H9 (cell line): ENCODE results near the gene MAGI3. TPM values are rescaled to one million over a fixed set of nuclear protein-coding genes. Genes with fewer than 3 reads are reported as not detected.

ENCODE experiments used
- DNase-seq: peaks from one replicate; pipeline ENCODE4 v3.0.0-alpha.2; 2017
- H2AFZ ChIP-seq: one replicate; pipeline ENCODE4 v1.6.1; 2013; ENCODE audit warnings: mild to moderate bottlenecking, low read length, control low read depth, moderate library complexity
- H2AK5ac ChIP-seq: 2 replicates; pipeline ENCODE4 v1.6.1; 2013; ENCODE audit warnings: low read length, control low read depth, mixed read lengths; ENCODE audit not compliant: insufficient read length
- H2BK120ac ChIP-seq: one replicate; pipeline ENCODE4 v1.6.1; 2013; ENCODE audit warnings: low read depth, mild to moderate bottlenecking, low read length, control low read depth, inconsistent platforms; ENCODE audit not compliant: poor library complexity, severe bottlenecking
- H2BK12ac ChIP-seq: 2 replicates; pipeline ENCODE4 v1.6.1; 2013; ENCODE audit warnings: low read length, control low read depth, mixed read lengths, low read depth; ENCODE audit not compliant: insufficient read length
- H2BK15ac ChIP-seq: 2 replicates; pipeline ENCODE4 v1.6.1; 2013; ENCODE audit warnings: low read depth, low read length, control low read depth
- H2BK20ac ChIP-seq: one replicate; pipeline ENCODE4 v1.6.1; 2013; ENCODE audit warnings: low read depth, mild to moderate bottlenecking, low read length, control low read depth, inconsistent platforms; ENCODE audit not compliant: poor library complexity, severe bottlenecking
- H2BK5ac ChIP-seq: 2 replicates; pipeline ENCODE4 v1.6.1; 2013; ENCODE audit warnings: low read length, control low read depth, mixed read lengths; ENCODE audit not compliant: insufficient read length
- H3K14ac ChIP-seq: 2 replicates; pipeline ENCODE4 v1.6.1; 2013; ENCODE audit warnings: low read length, control low read depth; ENCODE audit not compliant: insufficient read depth
- H3K18ac ChIP-seq: 2 replicates; pipeline ENCODE4 v1.6.1; 2013; ENCODE audit warnings: low read depth, mild to moderate bottlenecking, mixed read lengths, low read length, control low read depth; ENCODE audit not compliant: insufficient read length
- H3K23ac ChIP-seq: 2 replicates; pipeline ENCODE4 v1.6.1; 2013; ENCODE audit warnings: low read length, control low read depth, mixed read lengths, low read depth; ENCODE audit not compliant: insufficient read length
- H3K23me2 ChIP-seq: 2 replicates; pipeline ENCODE4 v1.6.1; 2013; ENCODE audit warnings: low read depth, mild to moderate bottlenecking, mixed read lengths, low read length, control low read depth; ENCODE audit not compliant: insufficient read length, poor library complexity, severe bottlenecking
- H3K27ac ChIP-seq: 2 replicates; pipeline ENCODE4 v1.5.1; 2013; ENCODE audit warnings: low read length, control low read depth, mixed read lengths, low read depth; ENCODE audit not compliant: insufficient read length
- H3K27me3 ChIP-seq: 2 replicates; pipeline ENCODE4 v1.6.1; 2013; ENCODE audit warnings: low read length, control low read depth, inconsistent platforms; ENCODE audit not compliant: insufficient read depth
- H3K4ac ChIP-seq: 2 replicates; pipeline ENCODE4 v1.6.1; 2013; ENCODE audit warnings: low read depth, mild to moderate bottlenecking, control low read depth, inconsistent platforms, low read length, moderate library complexity
- H3K4me1 ChIP-seq: 2 replicates; pipeline ENCODE4 v1.6.1; 2013; ENCODE audit warnings: low read length, control low read depth, inconsistent platforms; ENCODE audit not compliant: insufficient read depth
- H3K4me2 ChIP-seq: 2 replicates; pipeline ENCODE4 v1.6.1; 2013; ENCODE audit warnings: low read length, control low read depth, mixed read lengths; ENCODE audit not compliant: insufficient read length, insufficient read depth
- H3K56ac ChIP-seq: 2 replicates; pipeline ENCODE4 v1.6.1; 2013; ENCODE audit warnings: low read depth, mild to moderate bottlenecking, mixed read lengths, low read length, control low read depth; ENCODE audit not compliant: insufficient read length
- H3K79me1 ChIP-seq: 2 replicates; pipeline ENCODE4 v1.6.1; 2013; ENCODE audit warnings: low read depth, mild to moderate bottlenecking, moderate library complexity, low read length, control low read depth, inconsistent platforms; ENCODE audit not compliant: insufficient read depth, poor library complexity, severe bottlenecking
- H3K79me2 ChIP-seq: 2 replicates; pipeline ENCODE4 v1.6.1; 2013; ENCODE audit warnings: low read length, control low read depth, inconsistent platforms; ENCODE audit not compliant: insufficient read depth
- H3K9ac ChIP-seq: 2 replicates; pipeline ENCODE4 v1.6.1; 2013; ENCODE audit warnings: low read length, control low read depth, mixed read lengths; ENCODE audit not compliant: insufficient read length; ENCODE audit errors: extremely low read depth
- H3K9me3 ChIP-seq: one replicate; pipeline ENCODE4 v1.6.1; 2013; ENCODE audit warnings: low read depth, low read length, inconsistent platforms; ENCODE audit not compliant: control insufficient read depth
- H3T11ph ChIP-seq: one replicate; pipeline ENCODE4 v1.6.1; 2013; ENCODE audit warnings: mild to moderate bottlenecking, low read length, control low read depth, inconsistent platforms
- H4K20me1 ChIP-seq: one replicate; pipeline ENCODE4 v1.6.1; 2013; ENCODE audit not compliant: control insufficient read depth, insufficient read length, insufficient read depth
- H4K5ac ChIP-seq: 2 replicates; pipeline ENCODE4 v1.6.1; 2013; ENCODE audit warnings: low read depth, mild to moderate bottlenecking, mixed read lengths, low read length, control low read depth; ENCODE audit not compliant: insufficient read length
- H4K8ac ChIP-seq: replicated peaks from 2 replicates; pipeline ENCODE4 v1.6.1; 2013; ENCODE audit warnings: low read length, control low read depth, mixed read lengths, low read depth; ENCODE audit not compliant: insufficient read length
- H4K91ac ChIP-seq: 2 replicates; pipeline ENCODE4 v1.6.1; 2013; ENCODE audit warnings: low read depth, mild to moderate bottlenecking, moderate library complexity, mixed read lengths, low read length, control low read depth; ENCODE audit not compliant: insufficient read length
- H3K27ac Mint-ChIP-seq, 3 experiments: 2 replicates in 2 of 3; 3 replicates in 1 of 3; pipeline ENCODE4 v1.8.0; 2020 to 2021; ENCODE audit warnings: mixed read lengths in 3 of 3, mild to moderate bottlenecking in 1 of 3, moderate library complexity in 1 of 3
- H3K27me3 Mint-ChIP-seq: 2 replicates; pipeline ENCODE4 v1.8.0; 2021; ENCODE audit warnings: low read depth, mild to moderate bottlenecking, moderate library complexity, mixed read lengths
- H3K36me3 Mint-ChIP-seq, 3 experiments: 2 replicates in 2 of 3; 3 replicates in 1 of 3; pipeline ENCODE4 v1.8.0; 2020 to 2021; ENCODE audit warnings: low read depth in 3 of 3, mixed read lengths in 3 of 3; ENCODE audit not compliant: insufficient read depth in 1 of 3
- H3K4me1 Mint-ChIP-seq, 2 experiments: 2 replicates each; pipeline ENCODE4 v1.8.0; 2020; ENCODE audit warnings: mixed read lengths in 2 of 2
- H3K4me3 Mint-ChIP-seq, 2 experiments: 2 replicates in 1 of 2; 3 replicates in 1 of 2; pipeline ENCODE4 v1.8.0; 2020 to 2021; ENCODE audit warnings: mild to moderate bottlenecking in 2 of 2, mixed read lengths in 2 of 2, moderate library complexity in 1 of 2
- H3K9me3 Mint-ChIP-seq, 2 experiments: 2 replicates in 1 of 2; 3 replicates in 1 of 2; pipeline ENCODE4 v1.8.0; 2020; ENCODE audit warnings: mild to moderate bottlenecking in 2 of 2, mixed read lengths in 2 of 2, moderate library complexity in 1 of 2
- CTCF ChIP-seq: fragments of 200-600 bp; sonication (generic); conservative IDR thresholded peaks from 3 replicates; pipeline ENCODE4 v1.8.0; 2021; ENCODE audit warnings: antibody characterized with exemption, mild to moderate bottlenecking
- WGBS: extraction: QIAGEN DNeasy Blood & Tissue Kit; methylation state at CpG from one replicate; pipeline ENCODE4 v1.1.7; 2013; ENCODE audit warnings: missing lambda C conversion rate, low lambda C conversion rate, mixed read lengths; ENCODE audit not compliant: insufficient read length; ENCODE audit errors: extremely low coverage; 5-methylcytosine and 5-hydroxymethylcytosine counted together
- total RNA-seq: library from RNA; stranded (reverse); gene quantifications from 2 replicates; pipeline ENCODE4 v1.2.1, GENCODE V29; 2021

The MAGI3 gene
- total RNA-seq, 1 experiment from 2014 or later = 8.2 TPM

- no peak overlapping the region for H3T11ph ChIP-seq
- H3K27me3 Mint-ChIP-seq = no peaks in the 10 kb centered on the region
- H3K79me2 ChIP-seq = no peaks in the 10 kb centered on the region
- H3K4me1 Mint-ChIP-seq = peaks cover 0 to 2% of the 10 kb centered on the region in 2 experiments; a peak in 1 of 4 replicates
- no peak overlapping the region for H3K18ac ChIP-seq
- H3K9ac ChIP-seq = no peak overlapping the region
- WGBS = no CpG with 5 or more reads among the region's 1 CpG
- no peak for DNase-seq
- H2AK5ac ChIP-seq = no peak overlapping the region
- H3K23me2 ChIP-seq = no peaks in the 10 kb centered on the region
- H4K5ac ChIP-seq = no peak overlapping the region
- H3K4me3 Mint-ChIP-seq = no peak overlapping the region
- H3K23ac ChIP-seq = no peak overlapping the region
- H3K9me3 Mint-ChIP-seq = no peaks in the 10 kb centered on the region
- no peak for TF ChIP-seq CTCF
- H4K8ac ChIP-seq = no peak overlapping the region
- no peaks in the 10 kb centered on the region for H3K79me1 ChIP-seq
- H3K4me1 ChIP-seq = no peaks in the 10 kb centered on the region
- H2BK120ac ChIP-seq = no peak overlapping the region
- H2BK5ac ChIP-seq = no peak overlapping the region
- H2AFZ ChIP-seq = no peak overlapping the region
- H4K20me1 ChIP-seq = no peaks in the 10 kb centered on the region
- H3K27ac Mint-ChIP-seq = no peak overlapping the region
- H3K4me2 ChIP-seq = no peak overlapping the region
- no peak overlapping the region for H3K4ac ChIP-seq
- no peaks in the 10 kb centered on the region for H3K9me3 ChIP-seq
- no peak overlapping the region for H3K56ac ChIP-seq
- H2BK15ac ChIP-seq = no peak overlapping the region
- no peak overlapping the region for H4K91ac ChIP-seq
- no peaks in the 10 kb centered on the region for H3K27me3 ChIP-seq
- H2BK12ac ChIP-seq = no peak overlapping the region
- no peaks in the 10 kb centered on the region for H3K36me3 Mint-ChIP-seq
- H3K27ac ChIP-seq = no peak overlapping the region
- H2BK20ac ChIP-seq = no peak overlapping the region
- no peak overlapping the region for H3K14ac ChIP-seq
Observed at GRCh38 chr1:113369699-113370098, 20.6 kb upstream of the MAGI3 start.
